Activated T-cell treated with anti-CD3 and anti-CD28 coated beads, Interleukin-2, amount 50 U/mL, for 4 hours (primary cell): ENCODE data around the gene ATP11A. TPM values are rescaled to one million over a fixed set of nuclear protein-coding genes. Genes with fewer than 3 reads are reported as not detected.
"Not testable (repeated sequence)": the region's sequence is repeated elsewhere in the genome, so short reads cannot be mapped to it uniquely, and the experiment has no call there.

ENCODE experiments used
- ATAC-seq, 2 donors: fragments of 200-7000 bp; cut with Tn5 transposase; one replicate each; pipeline ENCODE4 v1.10.0; 2021
- DNase-seq: peaks from one replicate; pipeline ENCODE4 v3.0.0-alpha.2; 2020
- H3K27me3 Mint-ChIP-seq: one replicate; pipeline ENCODE4 v1.8.0; 2021; ENCODE audit warnings: low read depth, mixed read lengths
- H3K36me3 Mint-ChIP-seq: one replicate; pipeline ENCODE4 v1.8.0; 2022; ENCODE audit warnings: mixed read lengths; ENCODE audit not compliant: insufficient read depth
- H3K4me1 Mint-ChIP-seq: one replicate; pipeline ENCODE4 v1.8.0; 2021; ENCODE audit warnings: low read depth, mixed read lengths
- H3K4me3 Mint-ChIP-seq: one replicate; pipeline ENCODE4 v1.8.0; 2021; ENCODE audit warnings: mild to moderate bottlenecking, moderate library complexity, mixed read lengths
- H3K9me3 Mint-ChIP-seq: one replicate; pipeline ENCODE4 v1.8.0; 2021; ENCODE audit warnings: mixed read lengths
- total RNA-seq, 3 donors: library from RNA; stranded (reverse); gene quantifications; one replicate each; pipeline ENCODE4 v1.2.1, GENCODE V29; 2021

ATP11A gene
- total RNA-seq, 3 donors from 2014 or later: 34.7 to 40.8 (median 35.6) TPM

- no peak overlapping the region for H3K4me3 Mint-ChIP-seq
- ATAC-seq (no peak), DNase-seq (no peak)
- peaks cover 13% of the 10 kb centered on the region for H3K4me1 Mint-ChIP-seq
- no peaks in the 10 kb centered on the region for H3K27me3 Mint-ChIP-seq
- H3K9me3 Mint-ChIP-seq: peaks cover 7% of the 10 kb centered on the region
- peaks cover 36% of the 10 kb centered on the region for H3K36me3 Mint-ChIP-seq
Measured at GRCh38 chr13:112877066-112877465, 187.2 kb downstream of the ATP11A start.

DNA sequence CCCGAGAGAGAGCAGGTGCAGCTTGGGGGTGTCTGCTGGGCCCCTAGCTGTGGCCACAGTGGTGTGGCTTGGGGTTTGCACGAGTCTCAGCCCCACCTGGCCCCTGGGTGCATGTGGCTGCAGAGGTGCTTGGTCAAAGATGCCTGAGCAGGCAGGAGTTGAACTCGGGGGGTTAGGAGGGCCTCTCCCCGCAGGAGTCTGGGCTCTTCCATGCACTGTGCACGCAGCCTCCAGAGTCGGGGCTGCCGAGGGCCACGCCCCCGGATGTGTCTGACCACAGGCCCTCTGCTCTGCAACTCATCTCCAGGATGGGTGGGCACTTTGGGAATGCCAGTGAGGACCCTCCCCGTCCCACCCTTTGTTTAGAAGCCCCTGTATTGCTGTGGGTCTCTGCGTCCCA is 187.7 kb downstream of the ATP11A start:
- no peak for ATAC-seq
- Mint-ChIP-seq H3K4me3 (no peak overlapping the region), H3K9me3 (peaks cover 7% of the 10 kb centered on the region), H3K27me3 (no peaks in the 10 kb centered on the region), H3K36me3 (peaks cover 36% of the 10 kb centered on the region), H3K4me1 (peaks cover 13% of the 10 kb centered on the region)
- DNase-seq: no peak

DNA sequence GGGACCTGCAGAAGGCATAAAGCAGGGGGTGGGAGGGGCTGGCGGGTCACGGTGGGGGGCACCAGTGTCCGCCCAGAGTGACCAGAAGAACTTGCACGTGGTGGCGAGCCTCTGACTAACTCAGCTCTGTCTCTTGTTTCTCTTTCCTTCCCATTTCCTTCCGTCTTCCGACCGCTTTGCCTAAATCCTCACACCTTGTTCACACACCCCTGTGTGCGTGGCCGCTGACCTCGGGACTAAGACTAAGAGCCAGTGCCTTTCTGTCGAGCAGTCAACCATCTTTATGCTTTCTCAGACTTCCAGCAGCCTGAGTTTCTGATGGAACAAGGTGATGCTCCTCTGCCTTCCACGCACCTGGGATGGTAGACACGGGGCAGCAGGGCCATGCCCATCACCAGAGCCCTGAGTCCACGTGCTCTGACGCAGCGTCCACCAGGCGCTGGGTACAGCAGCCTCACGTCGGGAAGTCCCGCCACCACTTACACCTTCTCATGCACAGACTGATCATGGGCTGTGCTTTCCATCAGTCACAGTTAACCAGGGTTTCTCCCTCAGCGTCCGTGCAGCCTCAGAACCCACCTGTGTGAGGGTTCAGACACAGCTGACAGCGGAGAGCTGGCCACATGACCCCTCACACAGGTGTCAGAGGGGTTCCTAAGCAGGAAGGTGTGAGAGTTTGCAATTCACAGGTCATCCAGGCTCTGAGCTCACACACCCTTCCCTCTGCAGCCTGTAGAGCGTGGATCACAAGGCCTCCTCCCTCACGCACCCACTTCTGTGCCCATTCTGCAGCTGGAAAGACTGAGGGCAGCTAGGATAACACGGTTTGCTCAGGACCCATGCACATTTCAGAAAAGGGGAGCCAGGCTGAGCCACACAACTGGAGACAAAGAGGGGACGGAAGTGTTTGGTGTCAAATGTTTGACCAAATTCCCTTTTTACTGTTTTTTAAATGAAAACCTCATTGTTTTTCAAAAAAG is 188.4 kb downstream of the ATP11A start:
- H3K4me3 Mint-ChIP-seq: no peak overlapping the region
- DNase-seq (no peak), ATAC-seq (no peak)
- peaks cover 6% of the 10 kb centered on the region for H3K9me3 Mint-ChIP-seq
- peaks cover 7% of the 10 kb centered on the region for H3K4me1 Mint-ChIP-seq
- H3K27me3 Mint-ChIP-seq: no peaks in the 10 kb centered on the region
- peaks cover 36% of the 10 kb centered on the region for H3K36me3 Mint-ChIP-seq

GRCh38 chr13:112879283-112879833 is 189.5 kb downstream of the ATP11A start:
- DNase-seq (no peak), ATAC-seq (no peak)
- H3K4me3 Mint-ChIP-seq: no peak overlapping the region

DNA sequence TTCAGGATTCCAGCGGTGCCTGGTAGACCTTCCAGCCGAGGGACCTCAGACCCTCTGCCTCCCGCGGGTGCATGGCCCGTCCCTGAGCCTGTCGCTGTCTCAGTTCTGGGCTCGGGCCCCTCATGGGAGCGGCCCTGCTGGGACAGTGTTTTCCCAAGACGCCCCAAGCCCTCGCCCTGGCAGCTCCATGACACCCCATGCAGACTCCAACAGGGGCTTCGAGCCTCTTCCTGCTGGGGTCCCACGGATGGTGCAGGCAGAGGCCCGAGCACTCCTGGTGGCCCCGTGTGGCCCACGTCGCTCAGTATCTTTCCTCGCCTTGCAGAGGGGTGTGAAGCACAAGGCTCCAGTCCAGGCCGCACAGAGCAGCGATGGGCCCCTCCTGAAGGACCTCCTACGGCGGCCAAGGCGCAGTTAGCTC is 190.4 kb downstream of the ATP11A start:
- ATAC-seq: no peak
- DNase-seq: no peak
- Mint-ChIP-seq H3K9me3 (no peaks in the 10 kb centered on the region), H3K27me3 (no peaks in the 10 kb centered on the region), H3K4me3 (no peak overlapping the region), H3K36me3 (peaks cover 26% of the 10 kb centered on the region), H3K4me1 (no peaks in the 10 kb centered on the region)

More at GRCh38 chr13:112879283-112879833, 189.5 kb downstream of the ATP11A start:
- H3K4me1 Mint-ChIP-seq: no peaks in the 10 kb centered on the region
- H3K9me3 Mint-ChIP-seq: no peaks in the 10 kb centered on the region
- no peaks in the 10 kb centered on the region for H3K27me3 Mint-ChIP-seq
- peaks cover 30% of the 10 kb centered on the region for H3K36me3 Mint-ChIP-seq

DNA sequence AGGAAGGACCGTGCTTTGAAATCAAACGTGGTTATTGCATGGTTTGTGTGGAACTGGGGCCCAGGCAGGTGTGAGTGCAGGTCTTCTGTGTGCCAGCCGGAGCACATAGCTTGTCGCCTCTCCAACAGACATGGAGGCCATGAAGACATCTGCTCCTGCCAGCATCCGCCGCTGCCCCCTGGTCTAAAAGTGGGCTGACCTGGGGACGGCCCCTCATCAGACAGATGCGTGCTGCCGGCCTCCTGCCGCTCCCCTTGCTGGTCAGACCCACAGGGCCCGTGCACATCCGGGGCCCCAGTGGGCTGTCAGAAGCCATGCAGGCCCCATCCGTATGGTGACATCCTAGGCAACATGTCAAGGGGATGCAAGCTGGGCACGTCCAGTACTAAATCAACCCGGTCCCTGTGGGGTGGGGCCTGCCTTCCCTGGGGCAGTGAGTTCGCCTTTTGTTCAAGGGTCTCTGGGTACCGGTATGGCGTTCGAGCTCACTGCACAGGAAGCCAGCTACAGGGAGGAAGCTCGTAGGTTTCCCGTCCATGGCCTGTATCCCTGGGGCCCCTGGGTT is 191.2 kb downstream of the ATP11A start:
- no peak for DNase-seq
- H3K9me3 Mint-ChIP-seq: no peaks in the 10 kb centered on the region

GRCh38 chr13:112881656-112882554 is 192.1 kb downstream of the ATP11A start:
- Mint-ChIP-seq H3K4me3 (no peak overlapping the region), H3K4me1 (no peaks in the 10 kb centered on the region), H3K27me3 (no peaks in the 10 kb centered on the region), H3K9me3 (no peaks in the 10 kb centered on the region), H3K36me3 (peaks cover 19% of the 10 kb centered on the region)
- DNase-seq: no peak
- no peak for ATAC-seq

More for the DNA sequence above, 191.2 kb downstream of the ATP11A start:
- Mint-ChIP-seq H3K27me3 (no peaks in the 10 kb centered on the region), H3K4me3 (no peak overlapping the region), H3K4me1 (no peaks in the 10 kb centered on the region), H3K36me3 (peaks cover 24% of the 10 kb centered on the region)
- ATAC-seq: no peak

DNA sequence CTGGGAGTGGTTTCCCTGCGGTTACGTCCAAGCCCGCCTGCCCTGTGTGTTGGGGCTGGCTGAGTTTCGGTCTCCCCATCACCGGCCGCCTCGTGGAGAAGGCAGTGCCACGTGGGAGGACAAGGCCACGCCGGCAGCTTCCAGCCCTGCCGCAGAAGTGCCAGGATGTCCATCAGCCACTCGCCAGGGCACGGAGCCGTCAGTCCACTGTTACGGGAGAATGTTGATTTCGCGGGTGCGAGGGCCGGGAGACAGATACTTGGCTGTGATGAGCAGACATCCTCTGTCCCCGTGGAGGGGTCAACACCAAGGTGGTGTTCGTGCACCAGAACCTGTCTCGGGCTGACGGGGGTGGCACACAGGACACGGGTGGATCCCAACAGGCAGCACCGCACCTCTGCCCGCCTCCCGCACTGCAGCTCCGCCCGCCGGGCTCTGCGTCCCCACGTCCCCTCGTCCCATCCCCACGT is 192.8 kb downstream of the ATP11A start:
- no peak for ATAC-seq

GRCh38 chr13:112883241-112883945 is 193.6 kb downstream of the ATP11A start:
- DNase-seq (no peak), ATAC-seq (no peak)
- Mint-ChIP-seq H3K36me3 (peaks cover 14% of the 10 kb centered on the region), H3K27me3 (no peaks in the 10 kb centered on the region), H3K4me1 (no peaks in the 10 kb centered on the region), H3K9me3 (no peaks in the 10 kb centered on the region), H3K4me3 (no peak overlapping the region)

More for the DNA sequence above, 192.8 kb downstream of the ATP11A start:
- Mint-ChIP-seq H3K36me3 (peaks cover 19% of the 10 kb centered on the region), H3K27me3 (no peaks in the 10 kb centered on the region), H3K4me3 (no peak overlapping the region), H3K4me1 (no peaks in the 10 kb centered on the region), H3K9me3 (no peaks in the 10 kb centered on the region)
- DNase-seq: no peak

- DNase-seq, H3K4me3 Mint-ChIP-seq, ATAC-seq, H3K27me3 Mint-ChIP-seq, H3K36me3 Mint-ChIP-seq, H3K9me3 Mint-ChIP-seq, H3K4me1 Mint-ChIP-seq: not testable (repeated sequence)
Measured at GRCh38 chr13:112884700-112885099, 194.9 kb downstream of the ATP11A start.

- no peak for DNase-seq
- Mint-ChIP-seq H3K4me3 (no peak overlapping the region), H3K4me1 (no peaks in the 10 kb centered on the region), H3K9me3 (no peaks in the 10 kb centered on the region), H3K36me3 (peaks cover 5% of the 10 kb centered on the region), H3K27me3 (no peaks in the 10 kb centered on the region)
- no peak for ATAC-seq
Measured at GRCh38 chr13:112885242-112885781, 195.5 kb downstream of the ATP11A start.

DNA sequence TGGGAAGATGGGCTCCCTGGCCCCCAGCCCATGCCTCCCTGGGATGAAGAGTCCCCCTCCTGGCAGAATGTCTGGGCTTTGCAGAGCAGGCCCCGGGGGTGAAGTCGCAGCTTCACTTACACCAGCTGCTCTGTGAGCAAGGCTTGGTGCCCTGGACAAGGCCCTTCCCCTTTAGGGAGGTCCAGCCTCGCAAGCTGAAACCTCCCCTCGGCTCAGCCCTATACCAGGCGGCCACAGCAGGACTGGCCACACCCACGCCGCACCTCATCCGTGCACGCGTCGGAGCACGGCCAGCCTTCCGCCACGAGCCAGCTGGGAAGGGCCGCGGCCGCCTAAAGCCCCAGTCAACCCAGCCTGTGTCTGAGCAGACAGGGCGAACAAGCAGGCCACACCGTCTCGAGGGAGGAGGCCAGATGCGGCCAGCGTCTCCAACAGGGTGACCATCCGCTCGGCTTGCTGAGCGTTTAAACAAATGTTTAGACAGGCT is 196.0 kb downstream of the ATP11A start:
- no peaks in the 10 kb centered on the region for H3K4me1 Mint-ChIP-seq
- no peak for ATAC-seq
- DNase-seq: no peak
- peaks cover under 1% of the 10 kb centered on the region for H3K36me3 Mint-ChIP-seq
- H3K27me3 Mint-ChIP-seq: no peaks in the 10 kb centered on the region
- no peak overlapping the region for H3K4me3 Mint-ChIP-seq
- no peaks in the 10 kb centered on the region for H3K9me3 Mint-ChIP-seq

DNA sequence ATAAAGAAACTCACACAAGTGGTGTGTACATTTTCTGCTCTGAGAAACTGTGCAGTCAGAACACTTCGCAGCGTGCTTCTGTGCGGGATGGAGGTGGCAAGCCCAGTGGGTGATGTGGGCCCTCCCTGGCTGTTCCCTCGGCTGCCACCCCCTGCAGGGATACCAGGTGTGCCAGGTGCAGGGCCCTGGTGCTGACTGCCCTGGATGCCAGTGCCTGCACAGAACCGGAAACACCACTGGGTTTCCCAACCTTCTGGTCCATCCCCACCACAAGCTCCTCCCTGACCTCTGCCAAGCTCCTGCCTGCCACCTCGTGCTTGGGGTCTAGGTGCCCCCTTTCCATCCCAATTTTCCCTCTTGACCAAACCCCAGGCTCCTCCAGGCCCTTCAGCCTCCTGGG is 197.3 kb downstream of the ATP11A start:
- H3K9me3 Mint-ChIP-seq: no peaks in the 10 kb centered on the region

More for the DNA sequence above, 197.3 kb downstream of the ATP11A start:
- Mint-ChIP-seq H3K27me3 (no peaks in the 10 kb centered on the region), H3K4me3 (no peak overlapping the region), H3K4me1 (no peaks in the 10 kb centered on the region), H3K36me3 (no peaks in the 10 kb centered on the region)
- DNase-seq (no peak), ATAC-seq (no peak)
